ENCODE measurements around the gene CDCA7.

DNA sequence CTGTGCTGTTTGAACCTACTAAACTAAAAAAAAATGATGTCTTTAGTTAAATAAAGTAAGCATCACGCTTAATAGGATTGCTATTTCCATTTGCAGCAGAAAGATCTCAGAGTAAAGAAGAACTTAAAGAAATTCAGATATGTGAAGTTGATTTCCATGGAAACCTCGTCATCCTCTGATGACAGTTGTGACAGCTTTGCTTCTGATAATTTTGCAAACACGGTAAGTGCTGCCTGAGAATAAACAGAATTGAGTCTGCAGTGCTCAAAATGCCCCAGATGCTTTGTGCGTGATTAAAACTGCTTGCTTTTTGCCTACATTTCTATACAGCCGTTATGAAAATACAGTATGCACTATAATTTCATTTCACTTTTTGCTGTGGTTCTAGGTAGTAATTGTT lies 3.9 kb downstream of the CDCA7 start:
- TF ChIP-seq ZNF274 (IDR thresholded peaks at IDR 0.05; ENCODE audit: low read depth, low read length) (no peak), YY1 (IDR thresholded peaks at IDR 0.05; ENCODE audit: insufficient read depth, insufficient read length) (no peak)

Measured in NT2/D1 (cell line).